LHCN-M2 (cell line): ENCODE results near the gene HIPK3. TPM values are rescaled to one million over a fixed set of nuclear protein-coding genes. Genes with fewer than 3 reads are reported as not detected.
A peak's percentile ranks its signal among the peaks of the same experiment; 100 is the strongest.
"Not testable (repeated sequence)": the region's sequence is repeated elsewhere in the genome, so short reads cannot be mapped to it uniquely, and the experiment has no call there.

ENCODE experiments used
- DNase-seq: peaks from one replicate; pipeline ENCODE4 v3.0.0-alpha.2; 2012; ENCODE audit warnings: low read depth
- total RNA-seq: library from RNA; depleted of rRNA; stranded (reverse); fragments of >200 nt; gene quantifications from 2 replicates; pipeline ENCODE4 v1.2.3, GENCODE V29; 2014

HIPK3 gene
- total RNA-seq, 1 experiment from 2014 or later = 52.4 TPM

- no peak for DNase-seq
Observed at GRCh38 chr11:33303541-33303940, 46.4 kb downstream of the HIPK3 start.

DNA sequence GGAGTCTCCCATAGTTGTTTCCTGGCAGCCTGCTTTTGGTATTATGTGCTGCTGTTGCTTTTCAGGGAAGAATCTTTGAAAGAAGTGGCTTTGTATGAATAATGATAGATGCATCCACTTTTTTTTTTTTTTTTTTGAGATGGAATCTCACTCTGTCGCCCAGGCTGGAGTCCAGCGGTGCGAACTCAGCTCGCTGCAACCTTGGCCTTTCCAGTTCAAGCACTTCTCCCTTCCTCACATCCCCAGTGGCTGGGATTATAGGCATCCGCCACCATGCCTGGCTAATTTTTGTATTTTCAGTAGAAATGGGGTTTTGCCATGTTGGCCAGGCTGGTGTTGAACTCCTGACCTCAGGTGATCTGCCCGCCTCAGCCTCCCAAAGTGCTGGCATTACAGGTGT, 49.6 kb downstream of the HIPK3 start:
- DNase-seq = not testable (repeated sequence)

- DNase-seq = peak; percentile 58
Observed at GRCh38 chr11:33307984-33308383, 50.8 kb downstream of the HIPK3 start.

DNA sequence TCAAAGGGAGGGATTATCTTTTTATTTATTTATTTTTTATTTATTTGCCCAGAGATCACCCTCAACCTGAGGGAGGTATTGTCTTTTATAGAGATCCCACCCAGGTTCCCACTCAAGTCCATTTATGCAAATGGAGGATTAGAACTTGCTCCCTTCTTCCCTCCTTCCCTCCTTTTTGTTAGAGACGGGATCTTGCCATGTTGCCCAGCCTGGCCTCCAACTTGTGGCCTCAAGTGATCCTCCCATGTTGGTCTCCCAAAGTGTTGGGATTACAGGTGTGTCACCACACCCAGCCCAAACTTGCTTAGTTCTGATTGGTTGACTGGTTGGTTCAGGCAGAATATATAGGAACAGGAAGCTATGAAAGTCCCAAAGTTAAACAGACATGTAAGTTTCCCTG, 51.9 kb downstream of the HIPK3 start:
- DNase-seq = no peak

GRCh38 chr11:33310720-33311500, 53.7 kb downstream of the HIPK3 start:
- DNase-seq = peak; percentile 41

DNA sequence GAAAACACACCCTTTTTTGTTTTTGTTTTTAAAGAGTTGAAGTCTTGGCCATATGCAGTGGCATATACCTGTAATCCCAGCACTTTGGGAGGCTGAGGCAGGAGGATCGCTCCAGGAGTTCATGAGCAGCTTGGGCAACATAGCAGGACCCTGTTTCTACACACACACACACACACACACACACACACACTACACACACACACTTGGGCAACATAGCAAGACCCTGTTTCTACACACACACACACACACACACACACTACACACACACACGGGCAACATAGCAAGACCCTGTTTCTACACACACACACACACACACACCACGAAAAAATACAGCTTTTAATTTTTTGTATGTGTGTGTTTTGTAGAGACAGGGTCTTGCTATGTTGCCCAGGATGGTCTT, 54.5 kb downstream of the HIPK3 start:
- DNase-seq = no peak

- no peak for DNase-seq
Observed at GRCh38 chr11:33315822-33316221, 58.6 kb downstream of the HIPK3 start.

DNA sequence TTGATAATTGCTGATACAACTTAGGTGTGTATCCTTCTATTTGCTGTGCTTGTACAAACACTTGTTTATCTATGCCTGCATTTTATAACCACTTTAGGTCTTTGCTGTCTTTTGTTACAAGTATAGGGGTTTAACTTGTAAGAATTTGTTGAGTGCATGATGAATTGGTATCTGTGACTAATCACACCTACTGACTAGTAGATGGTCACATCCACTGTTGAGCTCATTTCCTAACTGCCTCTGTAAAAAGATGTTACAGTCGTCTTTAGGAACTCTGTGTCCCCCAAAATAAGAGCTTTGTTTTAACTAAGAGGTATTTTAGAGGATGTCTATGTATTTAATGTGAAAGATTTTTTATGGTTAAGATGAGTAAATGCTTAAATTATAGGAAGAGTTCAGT, 60.5 kb downstream of the HIPK3 start:
- peak; percentile 60 for DNase-seq

DNA sequence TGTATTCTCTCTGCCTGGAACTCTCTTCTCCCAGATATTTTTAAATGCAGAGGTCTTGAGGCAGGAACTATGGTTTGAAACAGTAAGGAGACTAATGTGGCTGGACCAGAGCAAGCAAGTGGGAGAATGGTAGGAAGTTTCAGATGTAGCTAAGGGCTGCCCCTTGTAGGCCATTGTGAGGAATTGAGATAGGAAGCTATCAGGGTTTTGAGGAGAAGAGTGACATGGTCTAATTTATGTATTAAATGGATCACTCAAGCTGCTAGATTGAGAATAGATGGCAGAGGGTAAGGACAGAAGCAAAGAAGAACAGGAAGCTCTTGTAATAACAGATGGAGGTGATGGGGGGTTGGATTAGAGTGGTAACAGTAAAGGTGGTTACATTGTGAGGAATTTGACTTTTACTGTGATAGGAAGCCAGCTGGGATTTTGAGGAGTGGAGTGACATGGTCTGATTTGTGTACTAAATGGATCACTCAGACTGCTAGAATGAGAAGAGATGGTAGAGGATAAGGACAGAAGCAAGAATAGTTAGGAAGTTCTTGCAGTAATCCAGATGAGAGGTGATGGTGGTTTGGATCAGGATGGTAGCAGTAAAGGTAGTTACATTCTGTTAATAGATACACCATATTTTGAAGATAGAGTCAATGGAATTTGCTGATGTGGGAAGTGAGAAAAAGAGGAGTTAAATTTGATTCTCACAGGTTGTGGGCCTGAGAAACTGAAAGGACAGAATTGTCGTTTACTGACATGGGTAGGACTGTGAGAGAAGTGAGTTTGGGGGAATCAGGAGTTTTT, 63.0 kb downstream of the HIPK3 start:
- DNase-seq = no peak

DNA sequence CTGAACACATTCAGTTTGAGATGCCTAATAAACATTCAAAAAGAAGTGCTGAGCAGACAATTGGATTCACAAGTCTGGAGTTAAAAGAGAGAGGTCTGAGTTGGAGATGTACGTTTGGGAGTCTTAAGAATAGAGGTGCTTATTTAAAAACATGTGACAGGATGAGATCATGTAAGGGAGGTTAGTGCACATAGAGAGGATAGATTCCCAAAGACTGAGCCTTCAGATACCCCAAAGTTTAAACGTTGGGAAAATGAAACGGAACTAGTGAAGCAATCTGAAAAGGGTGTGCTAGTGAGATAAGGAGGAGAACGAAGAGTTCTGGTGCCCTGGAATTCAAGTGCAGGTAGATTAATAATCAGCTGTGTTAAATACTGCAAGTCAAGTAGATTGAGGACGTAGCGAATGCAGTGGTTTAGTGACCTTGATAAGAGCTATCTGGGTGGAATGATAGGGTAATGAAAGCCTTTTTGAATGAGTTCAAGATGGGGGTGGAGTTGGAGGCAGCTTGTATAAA, 63.7 kb downstream of the HIPK3 start:
- no peak for DNase-seq

DNA sequence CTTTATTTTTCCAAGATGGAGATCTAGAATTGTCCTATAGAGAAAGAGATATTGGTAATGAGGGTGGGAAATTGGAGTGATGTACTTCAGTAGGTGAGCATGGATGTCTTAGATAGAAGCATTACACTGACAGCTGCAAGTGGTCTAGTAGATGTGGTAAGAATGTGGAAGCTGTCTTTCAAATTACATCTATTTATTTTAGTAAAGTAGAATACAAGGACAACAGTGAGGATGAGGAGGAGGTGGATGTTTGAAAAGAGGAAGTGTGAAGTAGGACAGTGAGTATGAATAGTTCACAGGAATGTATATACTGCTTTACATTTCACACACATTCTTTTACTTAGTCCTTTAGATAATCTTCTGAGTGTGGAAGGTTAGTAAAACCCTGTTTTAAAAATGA, 64.2 kb downstream of the HIPK3 start:
- DNase-seq = no peak

DNA sequence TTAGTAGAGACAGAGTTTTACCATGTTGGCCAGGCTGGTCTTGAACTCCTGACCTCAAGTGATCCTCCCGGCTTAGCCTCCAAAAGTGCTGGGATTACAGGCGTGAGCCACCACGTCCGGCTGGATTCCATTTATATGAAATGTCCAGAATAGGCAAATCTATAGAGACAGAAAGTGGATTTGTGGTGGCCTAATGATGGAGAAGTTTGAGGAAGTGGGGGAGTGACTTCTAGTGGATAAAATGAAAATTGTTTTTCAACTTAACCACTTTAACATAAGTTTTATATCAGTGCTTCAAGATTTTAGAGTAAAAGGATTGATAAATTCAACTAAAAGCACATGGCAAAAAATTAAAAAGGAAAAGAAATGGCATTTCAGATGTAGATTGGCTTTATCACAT, 66.2 kb downstream of the HIPK3 start:
- no peak for DNase-seq

DNA sequence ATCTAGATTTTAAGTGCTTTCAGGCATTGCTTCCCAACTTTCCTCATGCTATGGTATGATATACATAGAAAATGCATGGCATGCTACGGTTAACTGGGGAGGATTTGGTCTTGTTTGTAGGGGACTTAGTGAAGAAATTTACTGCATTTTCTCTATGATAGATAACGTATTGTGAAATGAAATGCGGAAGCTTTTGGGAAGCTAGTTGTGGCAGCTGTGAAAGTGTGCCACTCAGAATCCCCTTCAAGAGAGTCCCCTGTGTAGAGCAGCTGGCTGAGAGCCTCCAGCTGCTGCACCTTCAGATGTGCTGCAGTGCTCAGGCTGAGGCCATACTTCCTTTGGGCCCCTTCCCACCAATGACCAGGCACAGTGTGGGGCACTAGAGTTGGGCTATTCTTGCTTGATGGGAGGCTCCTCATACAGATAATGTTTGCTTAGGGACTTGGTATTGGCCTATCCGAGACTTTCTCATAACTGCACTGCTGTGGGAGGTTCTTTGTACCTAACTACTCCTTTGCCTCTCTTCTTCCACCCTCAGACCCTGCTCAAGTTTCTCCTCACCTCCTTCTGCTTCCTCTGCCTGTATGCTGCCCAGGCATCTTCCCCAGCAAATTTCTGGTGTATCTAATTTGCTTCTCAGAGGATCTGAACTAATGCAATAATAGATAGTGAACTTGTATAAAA, 67.3 kb downstream of the HIPK3 start:
- DNase-seq = no peak

GRCh38 chr11:33325451-33325850, 68.3 kb downstream of the HIPK3 start:
- DNase-seq = no peak

DNA sequence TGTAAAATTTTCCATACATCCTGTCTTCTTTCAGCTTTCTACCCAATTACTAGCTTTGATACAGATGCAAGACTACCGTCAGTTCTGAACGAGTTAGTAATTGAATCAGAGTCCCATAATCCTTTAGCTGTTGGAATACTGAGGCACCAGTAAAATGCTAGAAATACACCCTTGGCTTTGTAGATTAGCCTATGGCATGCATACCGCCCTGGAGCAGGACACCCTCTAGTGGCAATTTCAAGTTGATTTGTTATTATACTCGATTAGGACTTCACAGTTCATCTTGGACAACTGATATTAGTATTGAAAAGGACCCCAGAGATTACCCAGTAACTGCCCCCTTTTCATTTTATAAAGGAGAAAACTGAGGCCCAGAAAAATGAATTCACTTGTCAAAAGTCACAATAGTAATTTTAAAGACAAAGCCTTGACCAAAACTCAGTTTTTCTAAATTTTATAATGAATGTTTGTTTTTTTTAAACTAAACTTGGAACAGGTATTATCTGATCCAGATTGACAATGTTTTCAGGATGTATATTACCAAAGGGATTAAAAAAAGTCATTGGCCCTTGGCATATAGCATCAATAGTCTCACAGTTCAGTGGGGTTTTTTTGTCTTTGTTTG, 72.6 kb downstream of the HIPK3 start:
- DNase-seq = peak; percentile 67

- no peak for DNase-seq
Observed at GRCh38 chr11:33333816-33334215, 76.6 kb downstream of the HIPK3 start.

DNA sequence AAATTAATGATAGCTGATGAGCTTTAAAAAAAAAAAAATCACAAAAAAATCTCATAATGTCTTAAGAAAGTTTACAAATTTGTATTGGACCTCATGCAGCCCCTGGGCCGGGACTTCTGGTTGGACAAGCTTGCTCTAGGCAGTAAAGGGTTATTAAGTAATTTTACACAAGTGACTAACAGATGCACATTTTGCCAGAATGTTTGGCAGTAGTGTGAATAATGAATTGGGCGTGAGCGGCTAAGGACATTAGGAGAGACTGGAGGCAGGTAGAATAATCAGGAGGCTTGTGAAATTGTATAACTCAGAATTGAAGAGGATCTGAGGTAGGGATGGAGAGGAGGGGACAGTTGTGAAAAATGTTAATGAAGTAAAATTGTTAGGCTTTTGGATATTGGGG, 77.4 kb downstream of the HIPK3 start:
- no peak for DNase-seq

DNA sequence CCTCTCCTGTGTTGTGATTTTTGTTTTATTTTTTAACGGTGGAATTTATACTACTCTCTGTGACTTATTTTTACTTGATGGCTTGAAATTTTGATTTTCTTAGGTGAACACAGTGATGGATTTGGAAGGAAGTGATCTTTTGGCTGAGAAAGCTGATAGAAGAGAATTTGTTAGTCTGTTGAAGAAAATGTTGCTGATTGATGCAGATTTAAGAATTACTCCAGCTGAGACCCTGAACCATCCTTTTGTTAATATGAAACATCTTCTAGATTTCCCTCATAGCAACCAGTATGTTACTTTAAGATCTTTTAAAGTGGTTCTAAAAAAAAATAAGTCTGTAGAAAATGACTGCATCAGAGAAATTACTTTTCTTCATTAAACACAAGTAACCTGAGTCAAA, 82.1 kb downstream of the HIPK3 start:
- DNase-seq = no peak

- peak; percentile 31 for DNase-seq
Observed at GRCh38 chr11:33344611-33345010, 87.4 kb downstream of the HIPK3 start.

DNA sequence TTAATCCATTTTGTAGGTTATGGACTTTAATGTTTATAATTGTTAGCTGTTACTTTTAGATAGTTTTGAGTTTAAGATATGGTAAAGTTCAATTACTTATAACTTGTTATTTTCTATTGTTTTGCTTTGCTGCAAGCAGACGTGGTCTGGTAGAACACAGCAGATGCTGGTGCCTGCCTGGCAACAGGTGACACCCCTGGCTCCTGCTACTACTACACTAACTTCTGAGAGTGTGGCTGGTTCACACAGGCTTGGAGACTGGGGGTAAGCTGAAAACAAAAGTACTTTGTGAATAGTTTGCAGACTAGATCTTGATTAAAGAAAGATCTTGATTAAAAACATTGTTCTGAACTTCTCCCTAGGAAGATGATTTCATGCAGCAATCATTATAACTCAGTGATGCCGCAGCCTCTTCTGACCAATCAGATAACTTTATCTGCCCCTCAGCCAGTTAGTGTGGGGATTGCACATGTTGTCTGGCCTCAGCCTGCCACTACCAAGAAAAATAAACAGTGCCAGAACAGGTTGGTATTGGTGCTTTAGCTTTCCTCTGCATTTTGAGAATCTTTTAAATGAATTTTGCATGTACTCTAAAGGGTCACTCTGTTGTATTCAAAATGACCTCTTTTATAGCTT, 90.4 kb downstream of the HIPK3 start:
- no peak for DNase-seq

DNA sequence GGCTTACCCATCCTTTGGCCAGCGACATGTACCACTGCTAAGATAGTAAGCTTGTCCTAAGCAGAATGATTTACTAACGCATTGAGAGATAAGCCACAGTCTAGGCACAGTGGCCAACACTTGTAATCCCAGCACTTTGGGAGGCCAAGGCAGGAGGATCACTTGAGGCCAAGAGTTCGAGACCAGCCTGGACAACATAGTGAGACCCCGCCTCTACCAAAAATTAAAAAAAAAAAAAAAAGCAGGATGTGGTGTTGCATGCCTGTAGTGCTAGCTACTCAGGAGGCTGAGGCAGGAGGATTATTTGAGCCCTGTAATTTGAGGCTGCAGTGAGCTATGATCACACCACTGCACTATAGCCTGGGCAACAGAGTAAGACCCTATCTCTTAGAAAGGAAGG, 93.1 kb downstream of the HIPK3 start:
- no peak for DNase-seq
